Stimulated activated CD4-positive, alpha-beta T cell treated with anti-CD3 and anti-CD28 coated beads, TNF-alpha, amount 100 ng/mL, for 1 hour (primary cell): ENCODE measurements around the gene HRH4.

Experiments
- DNase-seq, 3 donors: peaks; one replicate each; pipeline ENCODE4 v3.0.0-alpha.2; 2020; ENCODE audit warnings: low read depth in 3 of 3, low spot score in 1 of 3

The HRH4 gene

DNA sequence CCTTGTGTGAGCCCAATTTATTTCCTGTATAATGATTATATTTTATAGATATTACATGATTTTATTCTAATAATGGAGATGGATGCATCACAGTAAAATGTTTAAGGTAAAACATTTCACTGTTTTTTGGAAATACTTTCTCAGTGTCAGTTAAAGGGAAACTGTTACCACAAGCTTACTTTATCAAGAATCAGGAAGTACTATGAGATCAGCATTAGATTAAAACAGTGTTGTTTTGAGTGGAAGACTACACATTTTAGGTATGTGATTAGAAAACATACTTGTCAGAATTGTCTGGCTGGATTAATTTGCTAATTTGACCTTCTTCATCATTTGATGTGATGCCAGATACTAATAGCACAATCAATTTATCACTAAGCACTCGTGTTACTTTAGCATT lies at the start of gene HRH4:
TSS of gene HRH4 (plus strand) at position 250 of the 400 bp plus-strand sequence. CDS start at position 342, 92 bp downstream.
- no peak for DNase-seq

DNA sequence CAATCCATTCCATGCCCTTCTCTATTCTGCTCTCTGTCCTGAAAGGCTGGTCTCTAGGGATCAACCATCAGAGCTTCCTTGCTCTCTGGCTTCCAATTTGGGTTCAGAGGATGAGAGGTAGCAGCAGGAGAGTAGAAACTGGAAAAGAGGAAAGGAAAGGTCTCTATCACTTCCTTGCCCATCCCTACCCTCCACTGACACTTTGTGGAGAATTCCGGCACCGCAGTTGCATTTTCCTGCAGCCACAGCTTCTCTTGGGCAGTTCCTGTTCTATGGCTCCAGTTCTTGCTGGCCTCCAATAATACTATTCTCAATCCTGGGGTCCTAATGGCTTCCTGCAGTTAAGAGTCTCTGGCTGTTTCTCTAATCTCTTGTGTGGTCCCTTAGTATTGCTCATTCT lies 47.3 kb upstream of the HRH4 start:
- no peak for DNase-seq

GRCh38 chr18:24414349-24415003 lies 46.0 kb upstream of the HRH4 start:
- no peak for DNase-seq

- DNase-seq, result no peak
These were observed 43.0 kb upstream of the HRH4 start for GRCh38 chr18:24417480-24417879.

- DNase-seq, result no peak
These were observed 39.9 kb upstream of the HRH4 start for GRCh38 chr18:24420551-24420950.

DNA sequence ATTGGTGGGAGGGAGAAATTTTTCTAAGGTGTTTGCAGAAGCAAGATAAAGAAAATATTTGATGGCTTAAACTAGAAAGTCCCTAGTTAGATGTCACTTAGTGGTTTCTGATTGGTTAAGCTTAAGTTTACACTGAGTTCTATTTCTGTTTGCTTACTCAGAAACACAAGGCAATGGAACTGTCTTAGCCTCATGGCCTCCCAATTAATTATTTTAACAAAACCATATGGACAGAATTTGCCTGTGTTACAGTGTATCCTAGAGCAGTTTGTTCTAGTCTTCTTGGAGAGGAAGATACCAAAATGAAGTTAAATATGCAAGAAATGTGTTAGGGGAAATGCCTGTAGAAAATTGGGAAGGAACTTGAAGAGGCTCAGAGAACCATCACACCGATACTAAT lies 38.6 kb upstream of the HRH4 start:
- no peak for DNase-seq

- DNase-seq, result no peak
These were observed 34.4 kb upstream of the HRH4 start for GRCh38 chr18:24426073-24426397.

DNA sequence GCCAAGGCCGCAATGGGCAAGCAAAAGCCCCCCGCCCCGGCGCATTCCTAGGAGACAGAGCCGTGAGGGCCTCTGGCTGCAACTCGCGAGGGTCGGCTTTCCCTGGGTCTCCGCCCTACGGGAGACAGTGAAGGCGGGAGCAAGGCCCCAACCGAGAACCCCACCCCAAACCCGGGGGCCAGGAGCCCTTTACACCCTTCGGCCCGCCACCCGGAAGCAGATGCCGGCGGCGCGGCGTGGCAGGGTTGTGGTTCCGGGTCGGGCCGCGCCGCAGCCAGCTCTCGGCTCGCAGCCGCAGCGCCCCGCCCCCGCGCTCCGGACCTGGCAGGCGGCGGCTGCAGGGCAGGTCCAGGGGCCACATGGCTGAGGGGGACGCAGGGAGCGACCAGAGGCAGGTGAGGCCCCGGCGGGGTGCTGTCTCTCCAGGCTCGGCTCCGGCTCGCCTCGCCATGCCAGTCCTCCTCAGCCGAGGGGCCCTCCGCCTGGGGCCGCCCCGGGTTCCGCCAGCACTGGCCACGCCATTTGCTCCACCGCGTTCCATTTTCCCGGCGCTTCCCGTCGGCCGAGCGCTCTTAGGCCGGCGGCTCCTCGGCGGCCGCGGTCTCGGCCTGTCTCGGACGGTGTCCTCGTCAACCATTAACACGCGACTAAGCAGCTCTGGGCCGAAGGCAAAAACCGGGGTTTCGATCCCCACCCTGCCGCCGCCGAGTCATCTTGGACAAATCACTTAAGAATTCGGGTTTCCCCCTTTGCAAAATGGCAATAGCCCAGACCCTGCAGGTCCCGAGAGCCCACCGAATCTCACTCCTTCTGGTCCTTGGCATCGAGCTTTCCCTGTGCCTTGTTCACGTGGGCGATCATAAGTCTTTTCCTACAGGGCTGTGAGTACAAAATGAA lies 33.8 kb upstream of the HRH4 start, which contains the start of gene IMPACT:
TSS of gene IMPACT (plus strand) at position 273 of the 897 bp plus-strand sequence. CDS start at position 360, 87 bp downstream.
- DNase-seq, result peak; percentile 58 to 76 (median 61)

DNA sequence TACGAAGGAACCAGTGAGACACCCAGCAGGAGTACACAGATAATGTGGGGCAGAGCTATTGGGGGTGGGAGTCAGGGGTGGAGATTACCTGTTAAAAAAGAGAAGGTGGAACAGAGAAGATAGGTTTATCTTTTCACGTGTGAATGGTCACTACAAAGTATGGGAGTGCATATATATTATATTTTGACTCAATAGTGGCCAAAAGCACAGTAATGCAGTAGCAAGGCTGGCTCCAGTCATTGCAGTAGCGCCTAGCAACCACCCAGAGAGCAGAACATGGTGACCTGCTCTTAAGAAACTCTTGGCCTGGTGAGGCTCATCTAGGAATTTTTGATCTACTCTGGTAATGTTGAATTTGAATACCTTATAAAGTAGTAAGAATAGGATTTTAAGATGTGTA lies 33.0 kb upstream of the HRH4 start:
- no peak for DNase-seq

DNA sequence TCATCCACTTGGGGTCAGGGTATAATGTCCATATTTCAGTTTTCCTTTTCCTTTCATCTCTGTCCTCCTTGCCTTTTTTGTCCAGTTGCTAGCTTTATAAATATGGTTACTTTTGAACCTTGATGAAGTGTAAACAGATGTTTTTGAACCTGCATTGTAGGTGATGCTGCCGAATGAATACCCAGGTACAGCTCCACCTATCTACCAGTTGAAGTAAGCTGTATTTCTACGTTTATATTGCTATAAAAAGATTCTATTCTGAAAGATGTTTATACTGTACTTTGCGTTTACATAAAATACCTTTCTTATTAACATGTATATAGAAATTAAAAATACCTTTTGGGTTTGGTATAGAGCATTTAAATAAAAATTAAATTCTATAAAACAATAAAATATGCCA lies 31.7 kb upstream of the HRH4 start:
- no peak for DNase-seq

GRCh38 chr18:24429188-24429587 lies 31.2 kb upstream of the HRH4 start:
- DNase-seq, result no peak

GRCh38 chr18:24432618-24433017 lies 27.8 kb upstream of the HRH4 start:
- DNase-seq, result no peak

DNA sequence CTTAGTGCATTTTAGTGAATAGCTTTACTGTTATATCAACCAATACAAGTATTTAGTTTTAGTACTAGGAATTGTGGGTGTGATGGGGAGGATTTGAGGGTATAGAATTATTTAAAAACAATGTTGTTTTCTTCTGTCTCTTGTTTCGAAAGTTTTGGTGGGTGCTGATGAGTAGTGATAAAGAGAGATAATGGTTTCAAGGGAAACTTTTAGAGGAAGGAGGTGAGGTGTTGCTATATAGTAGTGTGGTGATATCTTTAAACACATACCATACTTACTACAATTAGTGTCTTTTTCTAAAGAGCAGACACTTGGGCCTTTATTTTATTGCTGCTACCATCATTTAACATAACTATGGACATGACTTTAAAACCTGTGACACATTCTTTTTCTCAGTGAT lies 23.5 kb upstream of the HRH4 start:
- DNase-seq, result no peak

DNA sequence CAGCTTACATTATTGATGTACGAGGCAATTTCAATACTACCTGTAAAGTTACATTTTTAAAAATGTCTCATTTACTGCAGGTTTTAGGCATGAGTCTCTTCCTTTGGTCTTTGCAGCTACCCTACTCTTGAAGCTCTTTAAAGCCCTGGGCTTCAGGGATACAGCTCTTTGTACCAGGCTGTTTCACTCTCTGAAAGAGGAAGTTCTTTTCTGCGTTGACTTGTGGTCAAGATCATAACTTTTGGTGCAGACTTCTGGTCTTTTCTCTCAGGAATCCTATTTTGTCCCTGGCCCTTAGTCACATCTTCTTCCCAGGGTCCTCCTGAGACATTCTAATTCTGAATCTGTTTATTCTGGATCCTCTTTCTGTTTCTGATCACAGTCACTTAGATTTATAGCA lies 16.6 kb upstream of the HRH4 start:
- no peak for DNase-seq

- no peak for DNase-seq
These were observed 14.0 kb upstream of the HRH4 start for GRCh38 chr18:24446453-24446852.

- DNase-seq, result no peak
These were observed 13.4 kb upstream of the HRH4 start for GRCh38 chr18:24446953-24447538.

- no peak for DNase-seq
These were observed 12.5 kb upstream of the HRH4 start for GRCh38 chr18:24447961-24448360.

DNA sequence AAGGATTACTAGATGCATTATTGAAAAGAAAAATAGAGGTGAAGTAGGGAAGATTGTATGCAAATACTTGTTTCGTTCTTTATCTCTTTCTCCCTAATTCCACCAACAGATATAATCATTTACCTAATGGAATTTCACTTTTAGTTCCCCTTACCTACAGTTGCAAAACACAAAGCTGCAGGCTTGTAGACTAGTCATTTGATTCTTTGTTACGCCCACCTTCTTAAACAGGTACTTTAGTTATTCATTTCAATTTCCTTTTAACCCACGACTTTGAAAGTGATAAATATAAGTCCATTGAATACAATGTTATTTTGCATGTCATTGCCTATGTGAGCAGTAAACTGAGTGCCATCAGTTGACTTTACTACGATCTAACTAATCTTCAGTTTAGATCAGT lies 3.9 kb upstream of the HRH4 start:
- no peak for DNase-seq

DNA sequence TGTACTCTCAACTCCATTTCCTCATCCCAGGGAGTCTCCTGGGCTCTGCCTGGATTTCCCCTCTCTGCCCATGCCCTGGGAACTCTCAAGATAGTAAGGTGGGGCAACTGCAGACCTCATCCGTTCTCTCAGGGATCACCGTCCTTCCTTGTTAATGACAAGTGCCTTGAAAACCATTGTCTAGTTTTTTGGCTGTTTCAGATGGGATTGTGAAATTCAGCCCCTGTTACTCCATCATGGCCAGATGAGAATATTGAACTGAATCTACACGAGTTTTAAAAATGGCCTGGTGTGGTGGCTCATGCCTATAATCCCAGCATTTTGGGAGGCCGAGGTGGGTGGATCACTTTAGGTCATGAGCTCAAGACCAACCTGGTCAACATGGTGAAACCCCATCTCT lies 665 bp upstream of the HRH4 start:
- DNase-seq, result no peak

GRCh38 chr18:24461996-24462395 lies 1.6 kb downstream of the HRH4 start:
- no peak for DNase-seq

- no peak for DNase-seq
These were observed 2.7 kb downstream of the HRH4 start for GRCh38 chr18:24462838-24463775.
